ENCODE results near the gene NOTCH2.
A peak's percentile ranks its signal among the peaks of the same experiment; 100 is the strongest.

The NOTCH2 gene

DNA sequence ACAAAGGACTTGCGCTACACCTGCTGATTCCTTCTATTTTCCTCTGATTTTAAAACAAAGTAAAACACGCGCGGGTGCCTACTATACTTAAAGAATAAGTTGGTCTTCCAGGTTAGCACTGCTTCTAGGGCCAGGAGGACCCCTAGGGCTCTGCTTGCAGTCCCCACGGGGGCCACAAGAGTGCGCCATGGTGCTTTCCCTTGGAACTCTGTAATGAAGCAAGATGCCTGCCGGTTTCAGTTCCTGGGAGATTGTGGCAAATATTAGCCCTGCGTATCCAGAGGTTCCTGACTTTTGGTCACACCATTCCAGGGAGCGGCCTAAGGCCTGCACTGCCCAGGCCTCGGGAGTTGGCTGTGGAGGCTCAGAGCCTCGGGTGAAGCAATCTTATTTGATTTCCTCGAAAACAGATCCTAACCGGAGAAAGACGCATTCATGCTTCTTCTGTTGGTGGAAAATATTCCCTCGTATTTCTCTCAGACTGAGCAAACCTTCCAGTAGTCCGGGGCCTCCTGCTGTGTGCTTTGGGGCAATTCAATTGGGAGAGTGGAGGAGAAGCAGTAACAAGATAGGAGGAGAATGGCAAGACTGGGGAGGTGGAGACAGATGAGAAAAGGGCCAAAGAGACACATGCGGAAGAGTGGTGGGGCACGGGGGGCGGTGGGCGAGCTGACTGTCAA lies 198.4 kb downstream of the NOTCH2 start:
- peak; percentile 73 for DNase-seq

DNA sequence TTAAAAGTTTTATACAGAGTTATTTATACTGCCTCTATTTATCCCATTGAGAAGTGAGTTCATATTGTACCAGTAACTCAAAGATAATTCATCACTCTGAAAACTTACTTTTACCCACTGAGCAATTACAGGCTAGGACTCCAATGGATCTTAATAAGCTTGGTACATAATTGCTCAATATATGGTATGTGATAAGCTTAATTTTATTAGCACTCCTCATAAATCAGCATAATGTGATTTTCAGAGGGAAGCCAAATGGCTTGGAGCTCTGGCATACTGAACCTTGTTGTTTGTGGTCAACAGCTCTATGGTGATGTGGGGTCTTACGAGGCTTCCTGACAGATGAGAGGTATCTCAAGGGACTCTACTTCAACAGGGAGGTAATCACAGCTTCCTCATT lies 199.5 kb downstream of the NOTCH2 start:
- DNase-seq = no peak

DNA sequence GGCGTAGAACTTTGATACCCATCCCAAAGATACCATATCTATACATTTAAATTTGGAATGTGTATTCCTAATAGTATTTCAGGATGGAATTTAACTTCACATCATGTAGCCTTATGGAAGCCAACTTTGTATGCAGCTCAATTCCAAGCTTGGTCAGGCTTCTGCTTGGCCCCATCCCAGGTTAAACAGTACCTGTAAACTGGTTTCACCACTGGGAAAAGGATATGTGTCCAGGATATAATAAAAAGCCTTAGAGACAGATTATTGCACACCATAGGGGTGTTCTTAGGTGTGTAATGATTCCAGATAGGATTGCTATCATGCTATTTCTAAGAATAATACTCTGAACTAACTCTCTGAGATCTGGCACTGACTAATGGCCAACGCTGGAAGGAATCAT lies 201.3 kb downstream of the NOTCH2 start:
- no peak for DNase-seq

DNA sequence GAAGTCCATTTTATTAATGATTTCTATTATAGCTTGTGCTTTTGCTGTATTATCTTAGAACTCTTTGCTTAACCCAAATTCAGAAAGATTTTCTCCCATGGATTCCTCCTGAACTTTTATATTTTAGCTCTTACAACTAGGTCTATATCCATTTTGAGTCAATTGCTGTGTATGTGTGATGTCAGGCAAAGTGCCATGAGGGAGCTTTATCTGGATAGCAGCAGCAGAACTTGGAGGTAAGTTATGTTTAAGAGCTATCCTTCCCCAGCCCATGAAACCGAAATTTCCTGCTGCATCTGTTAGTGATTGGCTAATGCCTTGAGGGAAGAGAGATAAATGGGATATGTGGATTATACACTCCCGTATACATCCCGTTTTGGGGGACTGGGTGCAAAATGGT lies 203.0 kb downstream of the NOTCH2 start:
- no peak for DNase-seq

DNA sequence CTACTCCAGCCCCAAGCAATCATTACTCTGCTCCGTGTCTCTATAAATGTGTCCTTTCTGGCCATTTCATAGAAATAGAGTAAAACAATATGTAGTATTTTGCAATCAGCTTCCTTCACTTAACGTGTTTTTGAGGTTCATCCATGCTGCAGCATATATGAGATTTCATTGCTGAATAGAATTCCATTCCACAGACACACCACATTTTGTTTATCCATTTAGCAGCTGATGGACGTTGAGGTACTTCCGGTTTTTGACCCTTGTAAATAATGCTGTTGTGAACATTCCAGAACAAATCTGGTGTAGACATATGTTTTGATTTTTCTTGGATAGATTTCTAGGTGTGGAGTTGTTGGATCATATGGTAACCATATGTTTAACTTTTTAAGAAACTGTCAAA lies 203.8 kb downstream of the NOTCH2 start:
- no peak for DNase-seq

DNA sequence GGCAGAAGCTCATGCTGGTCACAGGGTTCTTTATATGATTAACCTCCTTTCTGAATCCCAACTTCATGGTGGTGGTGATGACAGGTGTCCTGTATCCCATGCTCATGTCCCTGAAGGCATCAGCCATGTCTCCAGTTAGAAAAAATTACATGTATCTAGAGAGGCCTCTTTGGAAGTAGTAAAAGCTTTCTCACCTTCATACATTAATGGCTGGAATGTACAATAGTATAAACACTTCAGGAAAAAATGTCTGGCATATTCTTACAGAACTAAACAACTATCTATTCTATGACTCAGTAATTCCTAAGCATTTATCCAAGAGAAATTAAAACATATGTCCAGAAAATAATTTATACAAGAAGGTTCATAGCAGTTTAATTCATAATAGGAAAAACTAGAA lies 207.2 kb downstream of the NOTCH2 start:
- DNase-seq = no peak

All from NCI-H2227 treated with DMSO at 0.1 percent for 48 hours (cell line).